SH-SY5Y (cell line): Measurements from ENCODE around the gene PDE9A.

Experiments used
- GATA2 ChIP-seq: IDR thresholded peaks from 2 replicates; pipeline ENCODE4 v1.6.1; 2011; ENCODE audit warnings: mild to moderate bottlenecking, low read depth, low read length
- GATA3 ChIP-seq: IDR thresholded peaks from 2 replicates; pipeline ENCODE4 v1.6.1; 2011; ENCODE audit warnings: low read depth, mild to moderate bottlenecking, low read length, moderate library complexity

Gene PDE9A

GRCh38 chr21:42790520-42791065 lies 137.2 kb downstream of the PDE9A start:
- TF ChIP-seq GATA2 (no peak), GATA3 (no peak)

GRCh38 chr21:42793774-42794173 lies 140.4 kb downstream of the PDE9A start:
- TF ChIP-seq GATA2, result no peak

- TF ChIP-seq GATA2, result no peak
- no peak for TF ChIP-seq GATA3
Measured at GRCh38 chr21:42794551-42794950, 141.1 kb downstream of the PDE9A start.

GRCh38 chr21:42796327-42797062 lies 143.1 kb downstream of the PDE9A start:
- TF ChIP-seq GATA2 (no peak), GATA3 (no peak)

GRCh38 chr21:42797522-42797921 lies 144.1 kb downstream of the PDE9A start:
- TF ChIP-seq GATA2 (no peak), GATA3 (no peak)

DNA sequence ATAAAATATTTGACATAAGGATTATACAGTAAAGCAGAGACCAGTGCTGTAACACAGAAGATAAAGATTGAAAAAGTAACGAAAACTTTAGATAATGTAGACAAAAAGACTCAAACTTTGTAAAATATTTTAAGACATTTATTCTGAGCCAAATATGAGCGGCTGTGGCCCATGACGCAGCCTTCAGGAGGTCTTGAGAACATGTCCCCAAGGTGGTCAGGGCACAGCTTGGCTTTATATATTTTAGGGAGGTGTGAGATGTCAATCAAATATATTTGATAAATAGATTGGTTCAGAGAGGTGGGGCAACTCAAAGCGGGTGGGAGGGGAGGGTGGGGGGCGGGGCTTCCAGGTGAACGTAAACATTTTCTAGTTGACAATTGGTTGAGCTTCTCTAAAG lies 144.7 kb downstream of the PDE9A start:
- no peak for TF ChIP-seq GATA2
- TF ChIP-seq GATA3, result no peak

DNA sequence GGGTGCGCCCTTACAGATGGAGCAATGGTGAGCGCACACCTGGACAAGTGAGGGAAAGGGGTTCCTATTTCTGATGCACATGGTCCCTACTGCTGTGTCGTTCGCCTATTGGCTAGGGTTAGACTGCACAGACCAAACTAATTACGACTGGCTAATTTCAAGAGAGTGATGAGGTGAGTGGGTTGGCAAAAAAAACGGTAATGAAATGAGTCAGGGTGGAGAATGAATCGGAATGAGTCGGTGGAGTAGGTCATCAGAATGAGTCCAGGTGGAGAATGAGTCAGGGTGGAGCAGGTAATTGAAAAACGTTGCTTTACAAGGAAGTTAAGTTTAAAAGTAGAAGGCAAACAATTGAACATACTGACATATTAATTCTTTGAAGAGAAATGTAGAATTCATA lies 146.1 kb downstream of the PDE9A start:
- TF ChIP-seq GATA3 (no peak), GATA2 (no peak)

DNA sequence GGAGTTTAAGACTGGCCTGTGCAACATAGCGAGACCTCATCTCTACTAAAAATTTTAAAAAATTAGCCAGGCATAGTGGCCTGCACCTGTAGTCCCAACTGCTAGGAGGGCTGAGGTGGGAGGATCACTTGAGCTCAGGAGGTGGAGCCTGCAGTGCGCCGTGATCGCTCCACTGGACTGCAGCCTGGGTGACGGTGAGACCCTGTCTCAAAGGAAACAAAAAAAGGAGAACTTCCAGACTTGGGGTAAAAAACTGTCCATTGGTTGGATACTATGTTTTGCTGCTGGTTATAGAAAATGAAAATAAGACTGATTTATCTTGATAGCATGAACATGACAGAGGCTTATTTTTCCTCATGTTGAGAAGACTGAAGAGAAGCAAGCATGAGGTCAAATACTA lies 146.5 kb downstream of the PDE9A start:
- no peak for TF ChIP-seq GATA2
- TF ChIP-seq GATA3, result no peak

DNA sequence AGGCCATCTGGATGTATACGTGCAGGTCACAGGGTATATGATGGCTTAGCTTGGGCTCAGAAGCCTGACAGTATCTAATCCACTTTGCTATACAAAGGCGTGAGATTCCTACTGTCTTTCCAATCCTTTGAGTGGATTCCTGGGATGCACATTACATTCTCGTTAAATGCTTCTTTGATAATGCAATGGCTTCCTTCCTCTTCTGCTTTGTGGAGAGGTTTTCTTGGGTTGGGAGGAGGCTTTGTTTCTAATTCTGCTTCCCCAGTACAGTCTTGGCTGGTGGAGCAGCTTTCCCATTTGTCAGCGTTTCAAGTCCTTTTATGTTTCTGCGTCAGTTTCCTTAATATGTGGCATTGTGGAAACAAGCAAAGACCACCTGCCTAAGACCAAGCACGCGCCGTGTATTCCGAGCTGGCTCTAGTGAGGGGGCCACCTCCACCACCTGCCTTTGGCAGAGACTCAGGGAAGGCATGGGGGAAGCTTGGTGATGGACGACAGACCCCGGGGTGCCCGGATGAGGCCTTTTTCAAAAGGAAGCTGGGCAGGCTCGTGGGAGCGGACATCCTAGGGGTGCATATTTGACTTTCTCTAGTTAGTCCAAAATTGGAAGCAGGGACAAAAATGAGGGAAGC lies 153.2 kb downstream of the PDE9A start:
- TF ChIP-seq GATA2, result no peak
- no peak for TF ChIP-seq GATA3

DNA sequence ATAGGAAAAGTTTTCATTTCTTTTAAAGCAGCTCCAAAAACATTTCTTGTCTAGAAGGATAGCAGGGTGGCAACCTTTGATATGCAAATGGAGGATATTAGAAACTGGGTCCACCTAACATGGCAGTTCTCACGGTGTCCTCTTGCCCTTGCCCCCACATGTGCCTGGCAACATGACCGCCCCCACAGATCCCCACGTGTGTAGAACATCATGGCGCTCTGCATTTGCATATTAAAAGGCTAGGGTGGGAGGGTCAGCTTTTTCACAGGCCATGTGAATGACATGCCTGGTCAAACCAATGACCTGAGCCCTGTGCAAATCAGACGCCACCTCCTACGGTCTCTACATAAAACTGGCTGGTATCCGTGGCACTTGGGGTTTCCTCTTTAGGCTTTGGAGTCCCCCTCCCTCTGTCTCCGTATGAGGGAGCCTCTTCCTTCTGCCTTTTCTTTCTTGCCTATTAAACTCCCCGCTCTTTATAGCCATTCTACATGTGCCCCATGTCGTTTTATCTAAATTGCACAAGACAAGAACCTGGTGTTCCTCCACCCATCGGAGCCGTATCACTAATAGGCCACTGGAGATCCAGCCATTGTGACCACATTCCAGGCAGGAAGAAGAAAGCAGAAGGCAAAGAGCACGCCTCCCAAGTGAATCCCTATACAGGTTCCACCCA lies 154.7 kb downstream of the PDE9A start:
- TF ChIP-seq GATA2, result no peak
- no peak for TF ChIP-seq GATA3

DNA sequence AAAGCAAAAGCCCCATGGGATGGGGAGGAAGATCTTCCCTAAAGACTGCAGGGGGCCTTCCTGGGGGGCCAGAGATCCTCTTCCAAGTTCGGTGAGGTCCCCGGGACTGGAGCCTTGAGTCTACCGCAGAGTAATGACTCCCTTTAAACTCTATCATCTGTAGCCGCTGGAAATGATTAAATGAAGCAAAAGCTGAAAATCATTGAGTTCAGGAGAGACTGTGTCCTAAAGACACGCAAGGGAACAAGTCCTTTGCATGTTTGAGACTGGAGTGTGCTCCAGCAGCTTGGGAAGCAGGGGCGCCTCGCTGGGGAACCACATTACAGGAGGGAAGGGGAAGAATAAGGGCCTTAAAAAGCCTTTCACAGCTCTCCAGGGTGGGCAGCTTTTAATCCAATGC lies 155.8 kb downstream of the PDE9A start:
- TF ChIP-seq GATA2, result no peak
- TF ChIP-seq GATA3, result no peak

DNA sequence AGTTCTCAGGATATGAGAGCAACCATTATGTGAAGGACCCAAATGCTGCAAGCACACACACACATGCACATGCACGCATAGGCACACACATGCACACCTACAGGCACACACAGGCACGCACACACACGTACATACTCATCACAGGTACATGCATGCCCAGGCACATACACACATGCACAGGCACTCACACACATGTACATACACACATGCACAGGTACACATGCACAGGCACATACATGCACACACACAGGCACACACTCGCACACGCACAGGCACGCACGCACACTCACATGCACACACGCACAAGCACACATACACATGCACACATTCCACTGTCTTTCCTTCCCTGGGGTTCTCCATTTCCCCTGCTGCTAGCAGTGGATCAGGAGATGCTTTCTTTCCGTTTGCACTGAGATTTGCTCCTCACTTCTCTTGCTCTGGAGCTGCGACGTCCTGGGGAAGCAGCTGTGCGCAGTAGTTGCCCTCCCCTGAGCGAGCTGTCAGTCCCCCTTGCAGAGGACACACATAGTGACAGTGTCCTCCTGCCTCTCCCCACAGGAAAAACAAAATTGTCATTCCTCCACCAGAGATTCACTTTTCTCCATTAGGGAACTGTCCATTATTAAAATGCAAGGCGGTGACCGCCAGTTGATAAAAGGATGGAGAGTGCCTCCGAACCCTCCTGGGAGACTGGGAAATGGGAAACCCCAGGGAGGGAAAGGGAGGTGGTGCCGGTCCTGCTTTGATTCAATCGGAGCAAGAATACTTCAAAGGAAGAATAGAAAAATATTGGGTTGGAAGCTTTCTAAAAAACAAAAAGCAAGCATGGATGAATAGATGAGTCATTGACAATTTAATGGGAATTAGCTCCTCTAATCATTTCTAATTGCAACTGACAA lies 156.4 kb downstream of the PDE9A start:
- TF ChIP-seq GATA2 (no peak), GATA3 (no peak)

DNA sequence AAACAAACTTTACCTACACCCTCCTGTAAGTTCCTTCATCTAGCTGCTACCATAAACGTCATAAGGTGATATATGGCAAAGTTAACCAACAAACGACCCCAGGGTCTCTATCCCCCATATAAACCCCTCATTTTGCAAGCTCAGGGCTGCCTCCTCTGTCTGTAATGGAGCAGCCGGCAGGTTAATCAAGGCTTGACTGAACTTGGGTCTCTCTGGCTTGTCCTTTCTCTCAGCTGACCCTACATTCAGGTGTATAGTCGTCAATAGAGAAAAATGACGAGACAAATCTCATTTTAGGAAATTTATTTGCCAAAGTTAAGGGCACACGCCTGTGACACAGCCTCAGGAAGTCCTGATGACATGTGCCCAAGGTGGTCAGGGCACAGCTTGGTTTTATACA lies 158.5 kb downstream of the PDE9A start:
- no peak for TF ChIP-seq GATA3
- TF ChIP-seq GATA2, result no peak

DNA sequence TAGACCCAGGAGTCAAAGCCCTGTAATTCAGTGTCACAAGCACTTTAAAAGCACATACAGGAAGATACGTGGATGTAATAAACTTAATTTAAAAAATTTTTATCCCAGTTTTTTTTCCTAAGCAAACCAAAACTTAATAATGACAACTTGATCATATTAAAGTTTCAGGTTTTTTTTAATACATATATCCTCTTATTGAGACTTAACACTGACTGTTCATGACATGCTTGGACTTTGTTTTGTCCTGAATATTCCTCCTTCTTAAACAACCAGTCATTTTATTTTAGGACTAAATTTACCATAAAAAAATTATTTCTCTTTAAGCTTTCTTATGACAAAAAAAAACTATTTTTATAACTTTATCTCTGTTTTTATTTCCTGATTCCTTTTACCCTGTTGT lies 161.8 kb downstream of the PDE9A start:
- TF ChIP-seq GATA3 (no peak), GATA2 (no peak)
